GM19043 (cell line): ENCODE measurements around the gene EYA4.

Experiments used
- ATAC-seq: cut with Tn5 transposase; IDR thresholded peaks from one replicate; pipeline ENCODE4 v1.9.1; 2021; ENCODE audit warnings: low read depth; ENCODE audit not compliant: unreplicated experiment

Gene EYA4

GRCh38 chr6:133286765-133287164 is 45.6 kb downstream of the EYA4 start:
- ATAC-seq: no peak

GRCh38 chr6:133288662-133289061 is 47.5 kb downstream of the EYA4 start:
- ATAC-seq: no peak

GRCh38 chr6:133289733-133290306 is 48.7 kb downstream of the EYA4 start:
- ATAC-seq: no peak

- ATAC-seq: no peak
These were observed 49.8 kb downstream of the EYA4 start for GRCh38 chr6:133290930-133291329.

GRCh38 chr6:133291671-133292070 is 50.5 kb downstream of the EYA4 start:
- ATAC-seq: no peak

GRCh38 chr6:133297657-133298056 is 56.5 kb downstream of the EYA4 start:
- no peak for ATAC-seq

GRCh38 chr6:133298335-133298734 is 57.2 kb downstream of the EYA4 start:
- no peak for ATAC-seq

GRCh38 chr6:133298801-133299200 is 57.6 kb downstream of the EYA4 start:
- ATAC-seq: no peak

GRCh38 chr6:133300896-133301295 is 59.7 kb downstream of the EYA4 start:
- ATAC-seq: no peak

GRCh38 chr6:133301835-133302234 is 60.7 kb downstream of the EYA4 start:
- ATAC-seq: no peak

GRCh38 chr6:133306931-133307330 is 65.8 kb downstream of the EYA4 start:
- no peak for ATAC-seq

GRCh38 chr6:133309579-133309978 is 68.4 kb downstream of the EYA4 start:
- no peak for ATAC-seq

- no peak for ATAC-seq
These were observed 70.8 kb downstream of the EYA4 start for GRCh38 chr6:133312006-133312405.

GRCh38 chr6:133313068-133313467 is 71.9 kb downstream of the EYA4 start:
- ATAC-seq: no peak

- no peak for ATAC-seq
These were observed 73.8 kb downstream of the EYA4 start for GRCh38 chr6:133314947-133315346.

- no peak for ATAC-seq
These were observed 74.7 kb downstream of the EYA4 start for GRCh38 chr6:133315811-133316210.

- no peak for ATAC-seq
These were observed 76.5 kb downstream of the EYA4 start for GRCh38 chr6:133317704-133318103.

- ATAC-seq: no peak
These were observed 85.4 kb downstream of the EYA4 start for GRCh38 chr6:133326584-133326983.

GRCh38 chr6:133333852-133334251 is 92.7 kb downstream of the EYA4 start:
- ATAC-seq: no peak

- no peak for ATAC-seq
These were observed 96.2 kb downstream of the EYA4 start for GRCh38 chr6:133337308-133337707.

- ATAC-seq: no peak
These were observed 98.6 kb downstream of the EYA4 start for GRCh38 chr6:133339543-133340384.

GRCh38 chr6:133340557-133340956 is 99.4 kb downstream of the EYA4 start:
- ATAC-seq: no peak
